GM21825 (cell line): ENCODE measurements around the gene CDK14.

Source experiments
- ATAC-seq: cut with Tn5 transposase; IDR thresholded peaks from one replicate; pipeline ENCODE4 v1.9.1; 2021; ENCODE audit warnings: mild to moderate bottlenecking, moderate library complexity; ENCODE audit not compliant: unreplicated experiment

CDK14 gene

GRCh38 chr7:91233212-91233611 is 637.1 kb downstream of the CDK14 start:
- no peak for ATAC-seq

DNA sequence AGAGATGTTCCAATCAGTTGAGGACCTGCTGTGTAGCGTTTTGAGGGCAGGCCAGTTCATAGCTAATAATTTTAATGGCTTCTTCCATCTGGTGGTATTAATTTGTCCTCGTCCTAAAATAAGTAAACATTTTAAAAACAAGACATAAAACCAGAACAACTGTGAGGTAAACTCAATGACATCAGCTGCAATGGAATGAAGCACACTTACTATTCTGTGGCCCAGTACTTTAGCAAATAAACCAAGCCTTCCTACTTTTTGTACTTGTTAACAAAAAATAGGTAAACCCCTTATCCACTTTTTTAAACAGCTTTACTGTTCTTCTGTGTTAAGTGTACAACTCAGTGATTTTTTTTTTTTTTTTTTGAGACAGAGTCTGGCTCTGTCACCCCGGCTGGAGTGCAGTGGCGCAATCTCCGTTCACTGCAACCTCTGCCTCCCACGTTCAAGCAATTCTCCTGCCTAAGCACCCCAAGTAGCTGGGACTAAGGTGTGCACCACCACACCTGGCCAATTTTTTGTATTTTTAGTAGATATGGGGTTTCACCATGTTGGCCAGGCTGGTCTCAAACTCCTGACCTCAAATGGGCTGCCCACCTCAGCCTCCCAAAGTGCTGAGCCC is 639.2 kb downstream of the CDK14 start:
- no peak for ATAC-seq

- no peak for ATAC-seq
Measured at GRCh38 chr7:91239171-91239604, 643.1 kb downstream of the CDK14 start.

DNA sequence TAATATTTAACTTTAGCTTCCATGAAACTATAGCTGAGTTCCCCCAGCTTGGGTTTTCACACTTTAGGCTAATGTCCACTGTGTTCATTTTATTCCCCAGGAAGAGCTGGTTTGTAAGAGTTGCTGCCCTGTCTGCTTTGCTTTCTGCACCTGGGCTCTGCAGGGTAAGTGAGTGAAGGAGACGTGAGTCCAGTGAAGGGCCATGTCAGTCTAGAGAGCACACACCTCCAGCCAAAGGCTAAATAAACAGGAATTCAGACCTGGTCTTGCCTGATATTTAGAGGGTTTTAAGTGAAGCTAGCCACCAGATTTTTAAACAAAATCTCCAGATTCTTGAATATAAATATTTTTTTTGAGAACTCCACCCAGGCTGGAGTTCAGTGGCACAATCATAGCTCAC is 643.7 kb downstream of the CDK14 start:
- no peak for ATAC-seq

DNA sequence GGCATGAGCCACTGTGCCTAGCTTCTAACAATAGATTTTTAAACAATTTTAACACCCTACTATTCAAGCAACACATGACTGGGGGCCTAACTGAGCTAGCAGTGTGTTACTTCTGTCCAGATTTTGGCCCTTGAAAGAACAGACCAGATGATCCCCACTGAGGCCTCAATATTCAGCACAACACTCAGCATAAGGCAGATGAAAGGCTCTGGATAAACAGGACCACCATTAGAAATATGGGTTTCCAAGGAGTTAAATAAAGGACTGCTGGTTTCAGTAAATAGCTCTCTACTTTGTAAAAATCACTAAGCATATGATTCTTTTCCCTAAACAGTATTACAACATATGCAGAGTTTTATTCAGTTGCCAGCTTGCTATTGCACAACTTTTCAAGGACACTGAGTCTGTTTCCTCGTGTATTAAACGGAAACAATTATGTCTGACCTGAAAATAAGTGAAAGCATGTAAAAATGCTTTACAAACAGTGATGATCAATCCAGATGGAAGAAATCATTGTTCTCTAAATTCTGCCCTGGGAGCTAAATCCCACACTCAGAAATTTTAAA is 644.3 kb downstream of the CDK14 start:
- ATAC-seq = no peak

DNA sequence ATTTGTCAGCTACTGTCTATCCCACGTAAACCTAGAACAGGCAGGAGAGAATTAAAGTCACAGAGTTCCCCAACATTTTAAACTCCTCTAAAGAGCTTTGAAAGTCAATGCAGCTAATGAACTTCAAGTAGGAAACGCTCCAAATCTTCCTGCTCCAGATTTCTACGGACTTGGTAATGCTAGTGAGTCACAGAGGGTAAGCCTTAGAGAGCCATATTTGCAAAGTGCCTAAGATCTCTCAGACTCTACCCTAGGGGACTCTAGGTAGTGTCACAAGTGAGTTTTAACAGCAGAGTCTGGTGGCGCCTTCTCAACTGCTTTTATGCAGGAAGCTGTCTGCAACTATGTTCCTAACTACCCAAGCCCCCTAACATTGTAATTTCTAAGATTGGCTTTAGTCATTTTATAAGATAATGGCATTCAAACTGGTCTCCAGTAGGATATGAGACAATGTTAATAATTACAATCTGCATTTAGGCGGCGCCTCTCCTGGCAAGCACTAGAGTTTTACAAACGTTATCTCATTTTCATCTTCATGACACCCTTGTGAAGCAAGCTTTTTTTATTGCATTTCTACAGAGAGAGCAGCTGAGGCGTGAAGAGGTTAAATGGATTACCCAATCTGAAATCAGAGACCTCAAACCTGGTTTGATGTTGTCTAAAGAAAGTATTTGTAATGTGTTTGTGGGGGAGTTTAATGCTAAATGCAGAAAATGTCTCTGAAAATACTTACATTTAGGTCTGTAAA is 646.1 kb downstream of the CDK14 start:
- no peak for ATAC-seq

DNA sequence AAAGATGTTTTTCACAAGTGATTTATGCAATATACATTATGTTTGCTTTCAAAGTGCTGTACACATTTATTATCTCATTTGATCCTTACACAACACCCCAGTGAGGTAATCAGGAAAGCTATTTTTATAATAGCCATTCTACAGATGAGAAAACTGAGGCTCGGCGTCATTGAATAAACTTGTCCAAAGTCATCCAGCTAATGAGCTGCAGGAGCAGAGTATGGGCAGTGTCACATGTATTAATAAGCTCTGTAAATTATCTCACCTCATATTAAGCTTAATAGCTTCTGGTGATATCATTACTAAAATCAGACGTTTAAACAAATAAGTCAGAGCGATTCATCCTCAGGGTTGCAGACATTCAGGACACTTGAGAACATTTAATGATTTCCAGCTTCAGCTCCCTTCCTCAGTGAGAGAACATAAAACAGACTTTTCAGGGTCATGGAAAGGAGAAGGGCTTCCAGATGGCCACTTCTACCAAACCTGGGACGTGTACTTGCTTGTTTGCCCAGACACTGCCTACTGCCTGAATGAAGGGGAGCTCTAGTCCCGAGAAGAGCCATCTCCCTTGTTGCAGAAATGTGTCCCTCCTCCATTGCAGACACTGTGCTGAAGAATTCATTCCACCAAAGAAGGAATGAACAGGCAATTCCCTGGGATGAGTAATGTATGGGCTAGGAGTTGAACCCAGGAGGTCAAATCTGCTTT is 647.6 kb downstream of the CDK14 start:
- ATAC-seq = no peak

DNA sequence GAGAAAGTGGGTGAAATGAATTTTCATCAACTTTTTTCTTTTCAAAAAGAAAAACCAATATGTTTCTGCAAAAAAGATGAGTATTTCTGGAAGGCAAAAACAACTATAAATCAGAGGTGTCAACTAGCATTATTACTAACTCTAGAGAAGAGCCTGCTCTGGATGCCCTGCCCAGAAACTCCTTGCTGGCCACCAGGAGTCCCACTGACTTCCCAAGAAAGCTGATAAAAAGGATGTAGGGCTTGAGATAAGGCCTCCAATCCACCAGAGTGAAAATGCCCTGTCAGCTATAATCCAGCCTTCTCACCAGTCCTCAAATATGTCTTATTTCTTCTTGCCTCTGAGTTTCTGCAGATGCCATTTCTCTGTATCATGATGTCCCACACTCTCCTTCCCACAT is 651.4 kb downstream of the CDK14 start:
- ATAC-seq = no peak

- ATAC-seq = no peak
Measured at GRCh38 chr7:91248996-91249395, 652.9 kb downstream of the CDK14 start.

- ATAC-seq = no peak
Measured at GRCh38 chr7:91249506-91250233, 653.5 kb downstream of the CDK14 start.

GRCh38 chr7:91250706-91251105 is 654.6 kb downstream of the CDK14 start:
- no peak for ATAC-seq

GRCh38 chr7:91251877-91252276 is 655.8 kb downstream of the CDK14 start:
- no peak for ATAC-seq
